Right atrium auricular region (tissue), 2 donors: ENCODE data around the gene MTPN. TPM values are rescaled to one million over a fixed set of nuclear protein-coding genes. Genes with fewer than 3 reads are reported as not detected.

Experiments
- DNase-seq: peaks from one replicate; pipeline ENCODE4 v3.0.0-alpha.2; 2019; ENCODE audit warnings: low spot score
- H3K27ac ChIP-seq, 2 donors: fragments of 200-600 bp; sonication (generic); 1 replicate in 1 of 2; 2 replicates in 1 of 2; pipeline ENCODE4 v1.5.1; 2016 to 2019
- H3K27me3 ChIP-seq, 2 donors: fragments of 200-600 bp; sonication (generic); one replicate each; pipeline versions ENCODE4 v1.5.1 to v1.6.0; 2017 to 2019
- H3K36me3 ChIP-seq: fragments of 200-600 bp; sonication (generic); one replicate; pipeline ENCODE4 v1.5.1; 2016
- H3K4me1 ChIP-seq, 2 donors: fragments of 200-600 bp; sonication (generic); one replicate each; pipeline versions ENCODE4 v1.5.1 to v1.6.0; 2017 to 2019
- H3K4me3 ChIP-seq, 2 donors: fragments of 200-600 bp; sonication (generic); 1 replicate in 1 of 2; 2 replicates in 1 of 2; pipeline ENCODE4 v1.5.1; 2017 to 2019; ENCODE audit warnings: mild to moderate bottlenecking in 1 of 2, moderate library complexity in 1 of 2
- H3K9me3 ChIP-seq, 2 donors: fragments of 200-600 bp; sonication (generic); one replicate each; pipeline ENCODE4 v1.5.1; 2019
- total RNA-seq, 2 donors: library from RNA; depleted of rRNA; stranded (reverse); fragments of >200 nt; gene quantifications; one replicate each; pipeline ENCODE4 v1.1.0, GENCODE V29; 2016
- TF ChIP-seq, protein P1 (sequence below), 2 donors: fragments of 200-600 bp; sonication (generic); IDR thresholded peaks; one replicate each; pipeline ENCODE4 v1.5.1; 2019; ENCODE audit warnings: antibody characterized with exemption in 2 of 2

Gene MTPN
- total RNA-seq, 2 donors from 2014 or later, result 91.9 to 103 TPM

- Histone ChIP-seq H3K4me1 (peaks cover 0 to 52% of the 10 kb centered on the region in 2 donors), H3K9me3 (no peaks in the 10 kb centered on the region), H3K4me3 (no peak overlapping the region), H3K27me3 (no peaks in the 10 kb centered on the region), H3K36me3 (no peaks in the 10 kb centered on the region), H3K27ac (no peak overlapping the region)
- DNase-seq, result no peak
- TF ChIP-seq, protein P1, sequence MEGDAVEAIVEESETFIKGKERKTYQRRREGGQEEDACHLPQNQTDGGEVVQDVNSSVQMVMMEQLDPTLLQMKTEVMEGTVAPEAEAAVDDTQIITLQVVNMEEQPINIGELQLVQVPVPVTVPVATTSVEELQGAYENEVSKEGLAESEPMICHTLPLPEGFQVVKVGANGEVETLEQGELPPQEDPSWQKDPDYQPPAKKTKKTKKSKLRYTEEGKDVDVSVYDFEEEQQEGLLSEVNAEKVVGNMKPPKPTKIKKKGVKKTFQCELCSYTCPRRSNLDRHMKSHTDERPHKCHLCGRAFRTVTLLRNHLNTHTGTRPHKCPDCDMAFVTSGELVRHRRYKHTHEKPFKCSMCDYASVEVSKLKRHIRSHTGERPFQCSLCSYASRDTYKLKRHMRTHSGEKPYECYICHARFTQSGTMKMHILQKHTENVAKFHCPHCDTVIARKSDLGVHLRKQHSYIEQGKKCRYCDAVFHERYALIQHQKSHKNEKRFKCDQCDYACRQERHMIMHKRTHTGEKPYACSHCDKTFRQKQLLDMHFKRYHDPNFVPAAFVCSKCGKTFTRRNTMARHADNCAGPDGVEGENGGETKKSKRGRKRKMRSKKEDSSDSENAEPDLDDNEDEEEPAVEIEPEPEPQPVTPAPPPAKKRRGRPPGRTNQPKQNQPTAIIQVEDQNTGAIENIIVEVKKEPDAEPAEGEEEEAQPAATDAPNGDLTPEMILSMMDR (IDR thresholded peaks at IDR 0.05), result no peak
Observed at GRCh38 chr7:135970682-135971365, 6.3 kb downstream of the MTPN start.

- Histone ChIP-seq H3K27me3 (no peaks in the 10 kb centered on the region), H3K4me1 (peaks cover 0 to 48% of the 10 kb centered on the region in 2 donors), H3K27ac (no peak overlapping the region), H3K36me3 (no peaks in the 10 kb centered on the region), H3K9me3 (no peaks in the 10 kb centered on the region), H3K4me3 (no peak overlapping the region)
- TF ChIP-seq, protein P1 (IDR thresholded peaks at IDR 0.05), result no peak
- DNase-seq, result no peak
Observed at GRCh38 chr7:135970045-135970444, 7.1 kb downstream of the MTPN start.

DNA sequence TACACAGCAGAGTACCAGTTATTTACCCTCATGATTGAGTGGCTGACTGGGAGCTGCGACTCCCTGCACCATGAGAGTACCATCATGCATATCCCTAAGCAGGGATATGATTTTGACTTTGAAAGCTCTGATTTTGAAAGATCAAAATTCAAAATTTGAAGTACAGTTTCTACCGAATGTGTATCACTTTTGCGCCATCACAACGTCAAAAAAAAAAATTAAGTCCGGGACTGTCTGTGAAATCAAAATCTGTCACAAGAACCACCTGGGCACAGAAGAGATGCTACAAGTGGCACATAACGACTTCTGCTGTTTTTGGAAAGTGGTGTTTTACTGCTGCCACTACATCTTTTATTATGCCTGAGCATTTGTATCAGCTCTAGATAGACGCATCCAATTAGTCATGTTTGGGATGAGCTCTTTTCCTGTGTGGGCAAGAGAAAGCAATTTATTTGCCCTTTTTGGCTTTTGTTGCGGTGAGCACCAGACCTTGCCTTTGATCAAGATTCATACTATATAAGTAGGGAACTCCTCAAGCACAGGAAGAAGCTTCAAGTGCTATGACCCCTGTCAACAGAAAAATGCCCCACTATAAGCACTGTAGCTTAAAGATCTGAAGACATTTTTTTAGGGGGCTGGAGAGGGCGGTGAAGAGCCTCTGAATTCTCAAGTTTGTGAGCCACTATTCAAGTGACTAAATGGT lies 10.7 kb downstream of the MTPN start:
- no peaks in the 10 kb centered on the region for H3K36me3 ChIP-seq
- no peak overlapping the region for H3K27ac ChIP-seq
- TF ChIP-seq, protein P1 (IDR thresholded peaks at IDR 0.05), result no peak
- H3K9me3 ChIP-seq, result no peaks in the 10 kb centered on the region
- DNase-seq, result no peak
- peaks cover 0 to 24% of the 10 kb centered on the region in 2 donors for H3K4me1 ChIP-seq
- no peak overlapping the region for H3K4me3 ChIP-seq
- H3K27me3 ChIP-seq, result no peaks in the 10 kb centered on the region

GRCh38 chr7:135965602-135966001 lies 11.6 kb downstream of the MTPN start:
- TF ChIP-seq, protein P1 (IDR thresholded peaks at IDR 0.05), result no peak
- no peaks in the 10 kb centered on the region for H3K36me3 ChIP-seq
- H3K4me1 ChIP-seq, result peaks cover 0 to 27% of the 10 kb centered on the region in 2 donors
- no peak for DNase-seq
- no peak overlapping the region for H3K27ac ChIP-seq
- H3K9me3 ChIP-seq, result no peaks in the 10 kb centered on the region
- no peak overlapping the region for H3K4me3 ChIP-seq
- H3K27me3 ChIP-seq, result no peaks in the 10 kb centered on the region

DNA sequence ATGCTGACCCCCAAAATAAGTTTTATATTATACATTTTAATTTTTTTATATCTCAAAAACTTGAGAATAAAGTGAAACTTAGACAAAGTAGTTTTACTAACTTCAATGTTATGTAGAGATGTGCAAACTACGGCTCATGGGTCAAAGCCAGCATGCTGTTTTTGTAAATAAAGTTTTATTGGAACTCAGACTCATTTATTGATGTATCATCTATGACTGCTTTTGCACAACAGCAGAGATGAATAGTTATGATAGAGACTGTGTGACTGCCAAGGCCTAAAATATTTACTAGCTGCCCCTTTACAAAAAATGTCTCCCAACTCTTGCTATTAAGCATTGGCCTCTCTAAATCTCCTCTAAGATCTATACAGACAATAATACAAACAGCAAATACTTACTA lies 12.4 kb downstream of the MTPN start:
- Histone ChIP-seq H3K36me3 (no peaks in the 10 kb centered on the region), H3K4me3 (no peak overlapping the region), H3K27ac (no peak overlapping the region), H3K9me3 (no peaks in the 10 kb centered on the region), H3K27me3 (no peaks in the 10 kb centered on the region), H3K4me1 (peaks cover 0 to 35% of the 10 kb centered on the region in 2 donors)
- TF ChIP-seq, protein P1 (IDR thresholded peaks at IDR 0.05), result no peak
- DNase-seq, result no peak
